Stimulated activated CD8-positive, alpha-beta memory T cell treated with anti-CD3 and anti-CD28 coated beads, Interleukin-12 subunit alpha, Interleukin-12 subunit beta, amount 100 ng/mL, for 4 hours (primary cell): Measurements from ENCODE around the gene IGF2BP1.
"Not testable (repeated sequence)": the region's sequence is repeated elsewhere in the genome, so short reads cannot be mapped to it uniquely, and the experiment has no call there.

Source experiments
- DNase-seq: peaks from one replicate; pipeline ENCODE4 v3.0.0-alpha.2; 2020; ENCODE audit warnings: low read depth

IGF2BP1 gene

GRCh38 chr17:48995974-48996721 lies 1.0 kb upstream of the IGF2BP1 start:
- no peak for DNase-seq

- DNase-seq, result no peak
Observed at GRCh38 chr17:48996722-48997102, 473 bp upstream of the IGF2BP1 start.

DNA sequence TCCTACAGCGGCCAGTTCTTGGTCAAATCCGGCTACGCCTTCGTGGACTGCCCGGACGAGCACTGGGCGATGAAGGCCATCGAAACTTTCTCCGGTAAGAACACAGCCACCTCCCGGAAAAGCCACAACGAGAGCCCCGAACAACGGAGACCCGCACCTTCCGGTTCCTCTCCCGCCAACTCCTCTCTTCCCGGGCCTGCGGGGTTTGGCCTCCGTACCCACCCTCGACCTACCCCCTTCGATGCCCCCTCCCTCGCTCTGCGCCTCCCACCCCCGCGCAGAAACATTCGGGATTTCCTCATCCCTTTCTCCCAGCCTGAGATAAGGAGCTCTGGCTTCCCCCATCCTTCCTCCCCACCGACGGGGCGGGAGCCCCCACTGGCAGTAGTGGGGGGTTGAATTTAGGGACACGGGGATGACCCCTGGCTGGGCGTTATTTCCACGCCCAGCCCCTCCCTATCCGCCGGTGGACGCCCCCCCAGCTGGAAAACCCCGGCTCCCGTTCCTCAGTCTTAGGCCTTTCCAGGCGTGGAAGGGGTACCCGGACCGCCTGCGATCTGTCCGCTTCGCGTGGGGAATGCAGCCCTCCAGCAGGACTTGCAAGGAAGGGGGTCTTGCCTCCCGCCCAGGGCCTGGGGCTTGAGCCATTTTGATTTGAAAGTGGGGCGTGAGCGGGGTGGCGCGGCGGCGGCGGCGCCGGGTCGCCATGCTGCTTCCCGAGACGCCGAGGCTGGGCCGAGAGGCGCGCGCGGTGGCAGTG lies 822 bp downstream of the IGF2BP1 start:
- DNase-seq, result no peak

DNA sequence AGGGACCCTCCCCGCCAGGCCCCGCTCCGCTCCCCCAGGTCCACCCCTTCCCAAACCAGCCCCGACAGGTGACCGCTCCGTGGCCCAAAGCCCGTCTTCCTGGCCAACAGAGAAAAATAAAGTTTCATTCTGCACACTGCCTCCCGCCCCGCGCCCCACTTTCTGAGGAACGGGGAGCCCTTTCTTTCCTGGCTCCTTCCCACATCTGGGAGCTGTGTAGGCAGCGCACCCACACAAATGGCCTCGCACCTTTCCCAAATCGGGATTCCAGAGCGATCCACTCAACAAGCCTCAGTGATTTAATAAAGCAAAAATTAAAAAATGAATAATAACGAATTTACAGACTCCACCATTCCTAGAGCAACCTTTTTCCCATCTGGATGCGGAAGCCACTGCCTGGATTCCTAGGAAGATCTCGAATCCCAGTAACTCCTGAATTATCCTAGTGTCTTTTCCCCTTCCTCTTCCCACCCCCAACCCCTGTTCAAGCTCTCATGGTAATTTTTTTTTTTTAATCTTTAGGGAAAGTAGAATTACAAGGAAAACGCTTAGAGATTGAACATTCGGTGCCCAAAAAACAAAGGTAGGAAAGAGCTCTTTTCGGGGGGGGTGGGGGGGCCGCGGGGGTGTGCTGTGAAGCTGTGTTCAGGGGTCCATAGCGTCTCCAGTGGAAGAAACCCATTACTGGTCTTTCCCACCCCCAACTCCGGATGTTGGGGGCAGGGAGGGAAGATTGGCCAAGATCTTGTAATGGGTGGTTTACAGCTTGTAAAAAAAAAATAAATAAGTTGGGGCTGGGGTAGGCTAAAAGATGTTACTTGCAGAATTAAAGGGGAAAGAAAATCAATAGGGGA lies 1.6 kb downstream of the IGF2BP1 start:
- DNase-seq, result no peak

GRCh38 chr17:49000943-49001342 lies 3.8 kb downstream of the IGF2BP1 start:
- no peak for DNase-seq

GRCh38 chr17:49001671-49002070 lies 4.5 kb downstream of the IGF2BP1 start:
- no peak for DNase-seq

GRCh38 chr17:49002331-49002730 lies 5.1 kb downstream of the IGF2BP1 start:
- DNase-seq, result no peak

DNA sequence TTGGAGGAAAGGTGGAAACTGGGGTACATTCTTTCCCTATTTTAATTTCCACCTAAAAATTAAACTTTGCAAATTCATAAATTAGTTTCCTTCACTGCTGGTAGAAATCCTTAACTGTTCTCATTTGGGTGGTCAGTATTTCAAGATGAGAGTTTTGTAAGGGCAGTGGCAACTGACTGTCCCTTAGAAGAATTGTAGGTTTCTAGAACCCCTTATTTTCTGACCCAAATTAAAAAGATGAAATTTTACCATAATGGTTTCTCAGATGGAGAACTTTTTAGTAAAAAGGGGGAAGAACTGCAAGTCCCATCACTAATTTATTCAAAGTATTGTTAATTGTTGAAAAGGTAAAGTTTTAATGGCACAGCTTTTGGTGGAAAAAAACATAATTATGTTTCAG lies 5.6 kb downstream of the IGF2BP1 start:
- DNase-seq, result no peak

DNA sequence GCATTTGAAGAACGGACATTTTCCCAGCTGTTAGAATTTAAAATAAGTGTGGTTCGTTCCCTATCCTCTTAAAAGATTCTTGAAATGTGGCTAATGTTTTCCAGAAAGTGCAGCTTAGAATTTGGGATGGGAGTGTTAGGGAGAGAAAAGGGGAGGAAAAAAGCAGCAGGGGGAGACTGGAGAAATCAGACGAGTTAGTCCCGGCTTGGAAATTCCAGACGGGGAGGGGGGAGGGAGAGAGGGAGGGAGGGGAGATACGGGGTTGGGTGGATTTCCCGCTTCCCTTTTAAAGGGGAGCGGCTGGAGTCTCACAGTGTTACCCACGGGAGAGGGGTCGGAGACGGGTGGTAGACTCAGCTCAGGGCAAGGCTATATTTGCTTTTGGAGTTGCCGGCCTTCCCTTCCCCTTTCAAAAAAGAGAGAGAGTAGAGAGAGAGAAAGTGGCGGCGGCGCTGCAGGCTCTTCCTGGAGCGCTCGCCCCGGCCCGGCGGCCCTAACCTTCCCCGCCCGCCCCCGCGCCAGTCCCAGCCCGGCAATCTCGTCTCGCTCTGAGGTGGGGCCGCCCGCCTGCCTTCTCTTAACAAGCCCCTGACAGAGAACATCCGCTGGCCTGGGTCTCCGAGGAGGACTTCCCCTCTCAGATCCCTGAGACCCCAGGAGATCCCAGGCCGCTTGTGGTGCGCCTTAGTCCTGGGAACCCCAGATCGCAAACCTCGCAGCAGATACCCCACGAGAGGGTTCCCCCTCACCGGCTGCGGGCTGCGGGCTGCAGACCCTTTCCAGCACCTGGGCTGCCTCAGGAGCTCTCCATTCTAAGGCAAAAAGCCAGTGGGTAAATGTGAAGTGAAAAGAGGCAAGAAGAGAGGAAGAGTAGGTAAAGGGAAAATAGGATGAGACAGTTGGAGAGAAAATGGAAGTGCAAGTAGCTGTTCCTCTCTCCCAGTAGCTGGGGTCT lies 6.6 kb downstream of the IGF2BP1 start:
- no peak for DNase-seq

DNA sequence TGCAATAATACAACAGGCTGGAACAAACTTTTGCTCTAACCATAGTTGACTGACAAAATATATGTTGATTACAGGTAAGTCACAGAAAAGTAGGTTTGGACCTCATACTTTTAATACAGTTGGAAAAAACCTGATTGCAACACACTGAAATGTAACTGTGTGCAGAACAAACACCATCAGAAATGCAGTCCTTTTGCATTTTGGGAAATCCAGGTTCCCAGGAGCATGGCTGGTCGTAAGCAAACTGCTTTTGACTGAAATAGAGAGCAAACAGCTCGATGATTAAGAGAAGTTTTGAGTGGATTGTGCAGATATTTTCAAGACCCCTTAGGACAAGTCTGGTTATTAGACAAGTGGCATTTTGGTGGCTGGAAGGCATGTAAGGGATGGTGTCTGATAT lies 8.0 kb downstream of the IGF2BP1 start:
- no peak for DNase-seq

GRCh38 chr17:49008908-49009307 lies 11.7 kb downstream of the IGF2BP1 start:
- not testable (repeated sequence) for DNase-seq

DNA sequence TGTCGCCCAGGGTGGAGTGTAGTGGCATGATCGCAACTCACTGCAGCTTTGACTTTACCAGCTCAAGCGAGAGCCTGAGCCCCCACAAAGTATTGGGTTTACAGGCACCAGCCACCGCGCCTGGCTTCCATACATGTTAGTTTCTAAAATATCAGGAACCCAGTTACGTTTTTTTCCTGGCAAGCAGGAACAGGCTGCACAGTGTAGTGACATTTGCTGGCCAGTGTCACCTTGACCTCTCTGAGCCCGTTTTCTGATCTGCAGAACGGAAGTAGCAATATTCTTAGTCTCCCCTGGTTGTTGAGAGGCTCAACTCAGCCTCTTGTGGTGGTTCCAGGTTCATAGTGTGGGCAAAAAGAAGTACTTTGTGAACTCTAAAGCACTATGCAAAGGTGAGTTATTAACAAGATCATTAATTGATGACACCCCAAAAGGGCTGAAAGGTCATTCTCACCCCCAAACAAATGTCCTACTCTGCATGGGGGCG lies 15.6 kb downstream of the IGF2BP1 start:
- no peak for DNase-seq

GRCh38 chr17:49013311-49014213 lies 16.4 kb downstream of the IGF2BP1 start:
- DNase-seq, result no peak

DNA sequence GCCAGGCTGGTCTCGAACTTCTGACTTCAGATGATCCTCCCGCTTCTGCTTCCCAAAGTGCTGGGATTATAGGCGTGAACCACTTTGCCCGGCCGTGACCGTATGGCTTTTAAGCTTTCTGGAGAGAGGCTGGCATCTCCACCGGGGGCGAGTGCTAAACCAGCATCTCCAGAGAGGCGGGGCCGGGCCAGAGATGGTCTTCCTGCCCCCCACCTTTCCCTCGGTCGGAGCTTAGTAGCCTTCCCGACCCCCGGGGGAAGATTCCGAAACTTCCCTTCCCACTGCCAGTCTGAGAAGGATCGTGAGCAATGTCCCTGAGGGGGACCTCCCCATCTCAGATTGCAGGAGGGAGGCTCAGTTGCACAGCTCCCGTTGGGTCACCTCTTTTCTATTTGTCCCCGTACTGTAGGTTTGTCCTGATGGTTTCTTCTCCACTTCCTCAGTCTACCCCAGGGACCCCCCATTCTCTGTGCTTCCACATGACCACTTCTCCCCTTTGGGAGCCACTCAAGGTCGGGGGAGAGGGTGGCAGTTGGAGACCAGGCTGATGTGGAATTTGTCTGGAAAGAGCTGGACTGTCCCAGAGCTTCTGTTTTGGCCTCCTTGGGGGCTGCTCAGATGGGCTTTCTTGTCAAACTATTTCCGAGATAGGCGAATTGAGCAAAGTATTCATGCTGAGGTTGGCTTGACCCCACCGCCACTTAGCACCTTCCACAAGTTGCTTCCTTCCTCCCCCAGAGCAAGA lies 18.2 kb downstream of the IGF2BP1 start:
- DNase-seq, result no peak

DNA sequence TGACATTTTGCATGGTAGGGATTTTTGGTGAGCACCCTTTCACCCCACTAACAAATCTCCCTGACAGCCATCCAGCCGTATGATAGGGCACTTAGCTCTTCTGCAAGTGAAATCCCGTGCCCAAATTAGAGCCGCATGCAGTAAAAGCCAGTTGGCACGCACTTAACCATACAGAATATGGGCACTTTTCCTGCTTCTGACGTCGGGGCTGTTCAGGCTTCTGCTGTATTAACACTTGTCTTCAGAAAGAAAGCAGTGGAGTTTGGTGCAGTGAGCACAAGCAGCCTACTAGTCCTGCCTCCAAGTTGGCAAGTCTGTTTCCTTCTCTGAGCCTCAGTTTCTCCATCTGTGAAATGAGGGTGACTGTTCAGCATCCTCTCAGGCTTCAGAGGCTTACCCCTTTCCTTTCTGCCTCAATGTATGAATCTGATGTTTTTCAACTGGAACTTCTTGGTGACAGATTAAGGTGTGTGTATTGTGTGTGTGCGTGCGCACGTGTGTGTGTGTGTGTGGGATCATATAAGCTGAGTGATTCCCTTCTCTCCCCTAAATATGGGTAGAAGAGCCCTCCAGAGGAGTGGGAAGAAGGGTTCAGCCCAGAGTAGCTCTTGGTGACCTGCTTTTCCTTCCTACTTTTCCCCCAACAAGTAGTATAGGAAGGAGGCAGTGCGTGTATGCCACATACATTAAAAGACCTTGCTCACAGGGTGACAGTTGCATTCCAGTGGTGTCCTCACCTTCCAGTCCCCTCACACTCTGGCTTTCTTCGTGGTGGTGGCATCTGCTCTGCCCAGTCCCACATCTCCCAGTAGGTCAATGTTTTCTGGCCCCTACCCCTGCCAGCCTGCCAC lies 19.0 kb downstream of the IGF2BP1 start:
- DNase-seq, result no peak

GRCh38 chr17:49016775-49017463 lies 19.7 kb downstream of the IGF2BP1 start:
- no peak for DNase-seq

DNA sequence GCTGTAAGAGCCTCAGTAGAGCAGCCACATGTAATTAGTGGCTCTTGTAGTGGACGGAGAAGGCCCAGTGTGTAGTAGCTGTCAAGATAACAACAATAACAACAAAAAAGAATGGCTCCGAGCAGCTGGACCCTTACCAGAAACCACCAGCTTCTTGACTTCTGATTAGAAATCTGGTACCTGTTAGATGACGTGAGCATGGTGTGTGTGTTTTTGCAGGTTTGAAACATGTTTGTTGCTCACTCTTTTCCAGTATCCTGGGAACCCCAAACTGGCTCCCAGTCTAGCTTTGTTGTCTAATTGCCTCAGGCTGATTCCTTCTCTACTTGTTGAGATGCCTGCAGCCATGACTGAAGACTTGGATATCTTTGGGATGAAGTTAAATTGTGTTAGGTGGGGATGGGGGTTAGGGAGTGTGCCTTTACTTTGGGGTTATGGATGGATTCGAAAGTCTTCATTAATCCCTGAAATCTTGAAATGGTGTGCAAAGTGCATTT lies 21.0 kb downstream of the IGF2BP1 start:
- no peak for DNase-seq

DNA sequence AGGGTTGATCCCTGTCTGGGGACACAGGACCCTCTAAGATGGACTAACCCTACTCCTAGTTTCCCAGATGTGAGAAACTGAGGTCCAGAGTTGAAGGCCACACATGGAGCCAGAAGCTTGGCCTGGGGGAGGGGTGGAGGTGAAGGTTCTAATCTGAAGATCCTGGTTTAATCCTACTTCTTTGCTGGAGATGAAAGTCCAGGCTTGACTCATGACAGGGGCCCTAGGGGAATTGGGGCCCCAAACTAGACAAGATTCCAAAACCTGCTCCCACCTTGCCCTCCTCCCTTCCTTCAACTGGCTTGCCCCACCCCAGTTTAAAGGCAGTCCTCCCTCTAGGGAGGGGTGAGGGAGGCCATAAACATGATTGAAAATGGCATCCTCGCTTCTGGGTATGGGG lies 21.6 kb downstream of the IGF2BP1 start:
- DNase-seq, result no peak
